ENCODE data around the gene PRKAR1A.

GRCh38 chr17:68489919-68490318 is 22.3 kb upstream of the PRKAR1A start:
- TF ChIP-seq CTCF (IDR thresholded peaks at IDR 0.05) (no peak), EP300 (IDR thresholded peaks at IDR 0.05) (no peak)
